Measurements from ENCODE around the gene MKRN2.

GRCh38 chr3:12608376-12608775 lies 51.5 kb downstream of the MKRN2 start:
- no peak for TF ChIP-seq POLR2A (IDR thresholded peaks at IDR 0.05)
- no peak for TF ChIP-seq CTCF (IDR thresholded peaks at IDR 0.05)

Measured in lower leg skin (tissue), 3 donors.